LoVo (cell line): ENCODE data around the gene MYO1G.
"Not testable (repeated sequence)": the region's sequence is repeated elsewhere in the genome, so short reads cannot be mapped to it uniquely, and the experiment has no call there.

Experiments
- DNase-seq: peaks from one replicate; pipeline ENCODE4 v3.0.0-alpha.2; 2016; ENCODE audit warnings: low spot score

MYO1G gene

GRCh38 chr7:44999245-45000092 lies 20.7 kb upstream of the MYO1G start:
- DNase-seq, result peak; percentile 100

GRCh38 chr7:44998153-44998871 lies 19.5 kb upstream of the MYO1G start:
- no peak for DNase-seq

- DNase-seq, result no peak
Observed at GRCh38 chr7:44995555-44996493, 17.0 kb upstream of the MYO1G start.

GRCh38 chr7:44994877-44995554 lies 16.2 kb upstream of the MYO1G start:
- DNase-seq, result no peak

- not testable (repeated sequence) for DNase-seq
Observed at GRCh38 chr7:44992004-44992795, 13.4 kb upstream of the MYO1G start.

- DNase-seq, result no peak
Observed at GRCh38 chr7:44990109-44991023, 11.6 kb upstream of the MYO1G start.

- DNase-seq, result no peak
Observed at GRCh38 chr7:44989132-44989531, 10.3 kb upstream of the MYO1G start.

GRCh38 chr7:44988701-44989100 lies 9.9 kb upstream of the MYO1G start:
- no peak for DNase-seq

- DNase-seq, result no peak
Observed at GRCh38 chr7:44987996-44988395, 9.2 kb upstream of the MYO1G start.

- no peak for DNase-seq
Observed at GRCh38 chr7:44987457-44987856, 8.6 kb upstream of the MYO1G start.

- DNase-seq, result peak; percentile 100
Observed at GRCh38 chr7:44986218-44987053, 7.6 kb upstream of the MYO1G start.

GRCh38 chr7:44985900-44986217 lies 7.0 kb upstream of the MYO1G start:
- DNase-seq, result no peak

- DNase-seq, result no peak
Observed at GRCh38 chr7:44985033-44985695, 6.3 kb upstream of the MYO1G start.

GRCh38 chr7:44984478-44984758 lies 5.6 kb upstream of the MYO1G start:
- DNase-seq, result no peak

GRCh38 chr7:44983742-44984477 lies 5.1 kb upstream of the MYO1G start:
- no peak for DNase-seq

- no peak for DNase-seq
Observed at GRCh38 chr7:44982970-44983369, 4.2 kb upstream of the MYO1G start.

GRCh38 chr7:44982535-44982923 lies 3.7 kb upstream of the MYO1G start:
- DNase-seq, result no peak
